Stimulated activated CD4-positive, alpha-beta T cell treated with anti-CD3 and anti-CD28 coated beads, Interleukin-2, amount 100 ng/mL, for 24 hours (primary cell): ENCODE data around the gene MARCHF10.

ENCODE experiments used
- DNase-seq, 2 donors: peaks; one replicate each; pipeline ENCODE4 v3.0.0-alpha.2; 2020

Gene MARCHF10

DNA sequence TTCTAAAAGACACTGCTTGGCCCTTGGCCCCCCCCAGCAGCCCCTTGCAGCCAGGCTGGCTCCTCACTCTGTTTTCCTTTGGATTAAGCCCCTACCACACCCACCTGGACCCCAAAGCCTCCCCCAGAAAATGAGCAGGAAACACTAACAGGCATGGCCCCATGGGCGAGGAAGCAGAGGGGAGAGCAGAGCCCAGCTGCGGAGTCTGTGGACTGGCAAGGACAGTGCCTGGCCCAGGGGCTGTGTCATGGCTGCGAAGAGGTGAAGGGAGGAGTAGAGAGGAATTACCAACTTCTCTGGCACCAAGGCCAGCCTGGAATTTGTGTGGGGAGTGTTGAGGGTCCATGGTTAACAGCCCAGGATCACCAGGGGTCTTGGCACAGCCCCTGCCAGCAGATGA, 133.3 kb downstream of the MARCHF10 start:
- no peak for DNase-seq

DNA sequence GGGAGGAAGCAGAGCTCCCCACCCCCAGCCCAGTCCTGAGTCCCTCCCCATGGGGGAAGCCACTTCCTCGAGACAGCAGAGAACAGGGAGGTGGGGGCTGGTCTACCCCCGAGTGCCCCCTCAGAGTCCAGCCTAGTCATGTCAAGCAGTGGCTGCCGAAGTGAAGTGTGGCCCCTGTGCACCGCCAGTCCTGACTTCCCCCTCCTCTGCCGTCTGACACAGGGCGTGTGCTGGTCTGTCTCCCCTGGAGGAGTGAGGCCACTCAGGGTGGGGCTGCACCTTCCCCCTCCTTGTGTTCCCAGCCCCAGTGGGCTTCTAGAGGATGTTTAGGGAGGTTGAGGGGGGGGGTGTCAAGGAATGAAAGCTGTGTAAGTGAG, 133.8 kb downstream of the MARCHF10 start:
- no peak for DNase-seq

DNA sequence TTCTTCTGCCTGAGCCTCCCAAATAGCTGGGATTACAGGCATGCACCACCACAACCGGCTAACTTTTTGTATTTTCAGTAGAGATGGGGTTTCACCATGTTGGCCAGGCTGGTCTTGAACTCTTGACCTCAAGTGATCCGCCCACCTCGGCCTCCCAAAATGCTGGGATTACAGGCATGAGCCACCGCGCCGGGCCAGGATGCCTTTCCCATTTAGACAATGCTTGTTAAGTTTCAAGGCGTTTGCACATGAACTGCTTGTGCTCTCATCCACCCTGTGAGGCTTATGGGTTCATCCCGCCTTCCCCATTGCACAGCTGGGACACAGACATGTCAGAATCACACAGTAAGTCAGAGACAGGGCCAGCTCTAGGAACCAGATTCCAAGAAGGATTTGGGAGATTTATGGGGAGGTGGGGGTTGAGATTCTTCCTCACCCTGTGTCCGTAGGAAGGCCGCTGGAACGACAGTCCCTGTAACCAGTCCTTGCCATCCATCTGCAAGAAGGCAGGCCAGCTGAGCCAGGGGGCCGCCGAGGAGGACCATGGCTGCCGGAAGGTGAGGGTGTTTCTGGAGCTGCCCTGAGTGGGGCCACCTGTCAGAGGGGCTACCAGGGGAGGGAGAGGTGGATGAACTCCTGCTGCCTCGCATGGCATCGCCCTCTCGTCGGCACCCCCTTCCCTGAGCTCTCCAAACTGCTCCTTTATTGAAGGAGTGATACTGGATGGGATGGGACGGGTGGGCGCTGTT, 134.3 kb downstream of the MARCHF10 start:
- no peak for DNase-seq

DNA sequence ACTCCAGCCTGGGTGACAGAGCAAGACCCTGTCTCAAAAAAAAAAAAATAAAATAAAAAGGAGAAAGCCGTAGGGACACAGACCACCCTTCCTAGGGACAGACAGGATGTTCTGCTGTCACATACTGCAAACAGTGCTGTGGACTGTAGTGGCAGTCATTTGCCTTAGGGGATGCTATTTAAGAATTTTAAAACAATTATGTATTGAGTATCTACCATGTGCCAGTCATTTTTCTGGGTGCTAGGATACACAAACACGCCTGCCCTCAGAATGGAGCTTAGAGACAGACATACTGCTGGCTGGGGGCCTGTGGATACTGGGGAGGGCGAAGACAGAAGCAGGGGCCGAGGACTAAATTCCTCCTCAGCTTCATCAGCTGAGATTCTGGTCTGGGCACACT, 135.2 kb downstream of the MARCHF10 start:
- no peak for DNase-seq

DNA sequence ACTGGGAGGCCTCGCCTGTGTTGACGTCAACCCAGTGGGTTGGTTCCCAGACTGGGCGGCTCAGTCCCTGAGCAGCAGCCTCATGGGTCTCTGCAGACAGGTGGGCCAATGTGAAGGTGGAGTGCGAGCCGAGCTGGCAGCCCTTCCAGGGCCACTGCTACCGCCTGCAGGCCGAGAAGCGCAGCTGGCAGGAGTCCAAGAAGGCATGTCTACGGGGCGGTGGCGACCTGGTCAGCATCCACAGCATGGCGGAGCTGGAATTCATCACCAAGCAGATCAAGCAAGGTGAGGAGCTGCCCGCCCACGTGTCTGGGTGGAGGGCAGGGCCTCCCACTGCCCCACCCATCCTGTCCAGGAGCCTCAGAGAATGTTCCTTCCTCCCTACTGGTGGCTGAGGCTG, 136.6 kb downstream of the MARCHF10 start:
- no peak for DNase-seq

DNA sequence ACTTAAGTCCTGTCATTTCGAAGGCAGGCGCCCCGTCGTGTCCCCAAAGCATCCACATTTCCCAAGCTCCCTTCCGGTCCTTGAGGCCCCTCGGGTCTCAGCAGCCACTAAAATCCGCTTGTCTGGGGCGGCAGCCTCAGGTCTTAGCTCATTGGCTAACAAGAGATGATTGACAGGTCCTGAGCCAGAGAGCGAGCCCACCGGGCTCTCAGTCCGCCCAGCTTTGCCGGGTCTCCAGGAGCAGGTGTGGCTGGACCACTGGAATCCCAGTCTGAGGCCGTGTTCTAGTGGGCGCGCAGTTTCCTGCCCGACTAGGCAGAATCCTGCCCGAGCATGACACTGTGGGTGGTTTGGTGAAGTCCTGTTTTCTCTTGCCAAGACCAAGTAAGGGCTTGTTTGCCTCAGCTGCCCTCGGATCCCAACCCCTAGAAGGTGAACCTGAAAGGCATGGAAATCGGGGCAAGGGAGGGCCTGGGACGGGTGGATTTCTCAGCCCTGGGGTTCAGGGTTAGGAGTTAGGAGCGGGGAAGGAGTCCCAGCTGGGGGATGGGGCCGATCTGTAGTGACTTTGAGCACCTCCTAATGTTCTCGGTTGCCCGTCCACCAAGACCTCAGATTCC, 137.8 kb downstream of the MARCHF10 start:
- DNase-seq, result no peak

DNA sequence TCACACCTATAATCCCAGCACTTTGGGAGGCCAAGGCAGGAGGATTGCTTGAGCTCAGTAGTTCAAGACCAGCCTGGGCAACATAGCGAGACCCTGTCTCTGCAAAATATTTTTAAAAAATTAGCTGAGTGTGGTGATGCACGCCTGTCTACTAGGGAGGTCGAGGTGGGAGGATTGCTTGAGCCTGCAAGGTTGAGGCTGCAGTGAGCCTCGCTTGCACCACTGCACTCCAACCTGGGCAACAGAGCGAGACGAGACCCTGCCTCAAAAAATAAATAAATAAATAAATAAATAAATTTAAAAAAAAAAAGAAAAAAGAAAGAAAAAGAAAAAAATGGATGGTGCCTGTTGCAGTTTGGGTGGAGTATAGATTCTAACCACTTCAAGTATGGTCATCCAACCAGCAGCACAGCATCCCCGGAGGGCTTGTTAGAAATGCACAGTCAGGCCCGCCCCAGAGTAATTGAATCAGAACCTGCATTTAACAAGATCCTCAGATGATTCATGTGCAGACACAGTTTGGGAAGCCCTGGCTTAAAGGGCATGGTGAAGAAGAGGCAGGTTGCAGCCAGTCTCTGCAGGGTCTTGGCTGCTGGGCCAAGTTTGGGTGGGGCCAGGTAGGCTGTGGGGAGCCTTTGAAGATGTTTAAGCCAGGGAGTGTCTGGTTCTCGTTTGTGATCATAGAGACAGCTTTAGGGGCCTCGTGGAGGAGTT, 139.9 kb downstream of the MARCHF10 start:
- DNase-seq, result no peak

DNA sequence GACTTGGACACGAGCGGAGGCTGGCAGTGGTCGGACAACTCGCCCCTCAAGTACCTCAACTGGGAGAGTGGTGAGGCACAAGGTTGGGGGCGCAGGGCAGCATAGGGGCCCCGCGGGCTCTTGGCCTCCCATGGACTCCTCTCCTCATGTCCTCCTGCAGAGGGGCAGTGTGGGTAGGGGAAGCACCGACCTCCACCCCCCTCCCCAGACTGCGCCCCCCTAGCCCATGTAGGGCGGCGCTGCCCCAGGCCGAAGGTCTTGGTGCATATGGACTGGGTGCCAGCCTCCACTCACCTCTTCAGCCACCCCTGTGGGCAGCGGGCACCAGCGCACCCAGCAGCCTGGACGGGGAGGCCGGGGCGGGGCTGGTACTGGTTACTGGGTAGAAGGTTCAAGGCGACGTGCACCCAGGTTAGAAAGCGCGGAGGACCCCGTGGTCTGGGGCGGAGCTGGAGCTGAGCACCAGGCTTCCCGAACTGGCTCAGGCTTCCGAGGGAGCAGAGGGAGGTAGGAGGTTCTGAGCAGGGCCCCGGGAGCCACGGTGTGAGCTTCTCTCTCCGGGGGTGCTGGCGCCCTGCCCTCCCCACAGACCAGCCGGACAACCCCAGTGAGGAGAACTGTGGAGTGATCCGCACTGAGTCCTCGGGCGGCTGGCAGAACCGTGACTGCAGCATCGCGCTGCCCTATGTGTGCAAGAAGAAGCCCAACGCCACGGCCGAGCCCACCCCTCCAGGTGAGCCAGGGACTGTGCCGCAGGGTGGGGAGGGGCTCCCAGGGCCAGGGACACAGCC, 141.1 kb downstream of the MARCHF10 start:
- DNase-seq, result no peak

DNA sequence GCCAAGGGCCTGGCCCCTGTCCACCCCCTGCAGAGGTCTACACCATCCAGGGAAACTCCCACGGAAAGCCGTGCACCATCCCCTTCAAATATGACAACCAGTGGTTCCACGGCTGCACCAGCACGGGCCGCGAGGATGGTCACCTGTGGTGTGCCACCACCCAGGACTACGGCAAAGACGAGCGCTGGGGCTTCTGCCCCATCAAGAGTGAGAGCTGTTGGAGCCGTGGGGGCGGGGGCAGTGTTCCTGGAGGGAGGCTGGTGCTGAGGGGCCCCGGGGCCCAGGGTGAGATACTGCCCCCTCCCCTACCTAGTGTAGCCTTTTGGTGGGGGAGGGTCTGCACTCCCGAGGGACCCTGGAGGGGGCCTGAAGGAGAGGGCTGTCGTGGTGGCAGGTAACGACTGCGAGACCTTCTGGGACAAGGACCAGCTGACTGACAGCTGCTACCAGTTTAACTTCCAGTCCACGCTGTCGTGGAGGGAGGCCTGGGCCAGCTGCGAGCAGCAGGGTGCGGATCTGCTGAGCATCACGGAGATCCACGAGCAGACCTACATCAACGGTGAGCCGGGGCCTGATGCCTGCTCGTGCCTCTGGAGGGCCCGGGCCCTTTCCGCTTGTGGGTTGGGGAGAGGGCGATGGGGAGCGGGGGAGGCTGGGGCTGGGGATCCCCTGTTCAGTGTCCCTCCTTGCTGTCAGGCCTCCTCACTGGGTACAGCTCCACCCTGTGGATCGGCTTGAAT, 141.9 kb downstream of the MARCHF10 start:
- no peak for DNase-seq

DNA sequence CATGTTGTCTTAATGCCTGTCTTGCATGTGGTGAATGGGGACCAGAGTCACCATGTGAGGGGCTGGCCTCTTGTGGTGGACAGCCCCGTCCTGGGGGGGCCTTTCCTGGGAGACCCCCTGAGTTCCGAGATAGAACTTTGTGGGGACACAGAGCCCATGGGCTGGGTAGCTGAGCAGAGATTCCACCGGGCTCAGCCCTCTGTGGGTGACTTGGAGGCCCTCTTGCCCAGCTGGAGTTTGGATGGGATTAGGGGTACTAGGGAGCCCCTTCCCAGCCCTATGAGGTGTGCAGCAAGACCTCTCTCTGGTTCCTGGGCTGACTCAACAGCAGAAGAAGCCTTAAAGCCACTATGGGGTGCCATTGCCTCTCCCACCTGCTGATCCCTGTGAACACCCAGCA, 142.5 kb downstream of the MARCHF10 start:
- DNase-seq, result no peak

DNA sequence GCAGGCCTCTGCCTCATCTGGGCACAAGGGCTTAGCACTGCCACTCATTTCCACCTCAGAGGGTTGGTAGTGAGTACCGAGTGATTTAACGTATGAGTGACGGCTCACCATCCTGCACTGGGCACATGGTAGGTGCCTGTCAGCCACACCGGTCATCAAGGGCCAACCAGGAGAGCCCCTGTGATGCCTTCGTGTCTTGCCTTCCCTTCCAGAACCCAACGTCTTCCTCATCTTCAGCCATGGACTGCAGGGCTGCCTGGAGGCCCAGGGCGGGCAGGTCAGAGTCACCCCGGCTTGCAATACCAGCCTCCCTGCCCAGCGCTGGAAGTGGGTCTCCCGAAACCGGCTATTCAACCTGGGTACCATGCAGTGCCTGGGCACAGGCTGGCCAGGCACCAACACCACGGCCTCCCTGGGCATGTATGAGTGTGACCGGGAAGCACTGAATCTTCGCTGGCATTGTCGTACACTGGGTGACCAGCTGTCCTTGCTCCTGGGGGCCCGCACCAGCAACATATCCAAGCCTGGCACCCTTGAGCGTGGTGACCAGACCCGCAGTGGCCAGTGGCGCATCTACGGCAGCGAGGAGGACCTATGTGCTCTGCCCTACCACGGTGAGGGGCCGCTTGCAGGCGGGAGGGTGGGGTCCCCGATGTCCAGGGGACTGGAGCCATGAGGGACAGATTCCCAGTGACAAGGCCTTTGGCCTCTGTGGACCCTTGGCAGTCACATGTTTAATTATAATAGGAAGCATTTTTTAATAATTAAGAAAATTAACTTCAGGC, 143.6 kb downstream of the MARCHF10 start:
- no peak for DNase-seq

DNA sequence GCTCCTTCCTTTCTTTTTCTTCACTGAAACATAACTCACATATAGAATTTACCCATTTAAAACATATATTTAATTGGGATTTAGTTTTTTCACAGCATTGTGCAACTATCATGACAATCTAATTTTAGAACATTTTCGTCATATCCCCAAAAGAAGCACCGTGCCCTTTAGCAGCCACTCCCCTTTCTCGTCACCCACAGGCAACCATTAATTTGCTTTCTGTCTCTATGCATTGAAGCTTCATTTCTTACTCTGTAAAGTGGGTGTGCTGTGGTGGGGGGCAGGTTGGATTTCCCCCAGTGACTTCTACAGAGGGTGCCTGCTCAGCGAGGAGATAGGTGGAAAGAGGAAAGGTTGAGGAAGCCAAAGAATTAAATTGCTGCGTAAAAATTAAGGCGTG, 144.8 kb downstream of the MARCHF10 start:
- no peak for DNase-seq

DNA sequence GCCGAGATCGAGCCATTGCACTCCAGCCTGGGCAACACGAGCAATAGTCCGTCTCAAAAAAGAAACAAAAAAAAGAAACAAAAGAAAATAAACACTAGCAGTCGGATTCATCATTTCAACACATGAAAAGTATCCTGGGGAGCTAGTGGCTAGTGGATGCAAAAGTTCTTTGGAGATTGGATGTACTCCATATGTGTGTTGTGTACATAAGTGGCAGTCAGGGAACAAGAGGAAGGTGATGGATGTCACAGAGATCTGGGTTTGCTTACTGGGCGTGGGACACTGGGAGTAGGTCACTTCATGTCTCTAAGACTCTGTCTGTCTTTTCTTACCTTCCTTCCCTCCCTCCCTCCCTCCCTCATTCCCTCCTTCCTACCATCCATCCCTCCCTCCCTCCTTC, 145.3 kb downstream of the MARCHF10 start:
- DNase-seq, result no peak

DNA sequence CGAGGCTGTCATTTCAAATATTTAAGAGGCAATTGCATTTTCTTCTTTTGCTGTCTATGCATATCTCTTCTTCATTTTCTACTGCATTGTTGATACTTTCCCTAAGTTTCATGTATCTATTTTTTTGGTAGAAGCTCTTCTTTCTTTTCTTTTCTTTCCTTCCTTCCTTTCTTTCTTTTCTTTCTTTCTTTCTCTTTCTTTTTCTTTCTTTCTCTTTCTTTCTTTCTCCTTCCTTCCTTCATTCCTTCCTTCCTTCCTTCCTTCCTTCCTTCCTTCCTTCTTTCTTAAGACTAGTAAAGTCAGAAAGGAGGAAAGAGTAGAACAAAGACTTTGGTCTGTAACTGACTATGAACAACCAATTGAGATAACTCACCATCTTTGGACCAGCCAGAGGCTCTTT, 146.8 kb downstream of the MARCHF10 start:
- DNase-seq, result no peak

DNA sequence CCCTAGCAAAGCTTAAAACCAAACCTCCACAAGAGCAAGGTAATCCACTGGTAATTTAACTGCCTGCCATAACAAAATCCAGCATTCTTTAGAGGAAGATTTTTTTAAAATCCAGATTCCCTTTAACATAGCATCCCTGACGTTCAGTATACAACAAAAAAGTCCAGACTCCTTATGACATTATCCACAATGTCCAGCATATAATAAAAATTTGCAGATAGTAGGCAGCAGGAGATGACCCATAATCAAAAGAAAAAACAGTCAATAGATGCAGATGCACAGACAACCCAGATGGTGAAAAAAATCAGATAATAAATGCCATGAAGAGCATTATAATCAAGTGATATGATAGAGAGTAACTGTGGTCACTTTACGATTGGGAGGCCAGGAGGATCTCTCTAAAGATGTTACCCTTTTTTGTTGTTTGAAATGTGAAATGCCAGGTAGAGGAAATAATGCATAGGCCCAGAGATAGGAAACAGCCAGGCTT, 147.4 kb downstream of the MARCHF10 start:
- no peak for DNase-seq

DNA sequence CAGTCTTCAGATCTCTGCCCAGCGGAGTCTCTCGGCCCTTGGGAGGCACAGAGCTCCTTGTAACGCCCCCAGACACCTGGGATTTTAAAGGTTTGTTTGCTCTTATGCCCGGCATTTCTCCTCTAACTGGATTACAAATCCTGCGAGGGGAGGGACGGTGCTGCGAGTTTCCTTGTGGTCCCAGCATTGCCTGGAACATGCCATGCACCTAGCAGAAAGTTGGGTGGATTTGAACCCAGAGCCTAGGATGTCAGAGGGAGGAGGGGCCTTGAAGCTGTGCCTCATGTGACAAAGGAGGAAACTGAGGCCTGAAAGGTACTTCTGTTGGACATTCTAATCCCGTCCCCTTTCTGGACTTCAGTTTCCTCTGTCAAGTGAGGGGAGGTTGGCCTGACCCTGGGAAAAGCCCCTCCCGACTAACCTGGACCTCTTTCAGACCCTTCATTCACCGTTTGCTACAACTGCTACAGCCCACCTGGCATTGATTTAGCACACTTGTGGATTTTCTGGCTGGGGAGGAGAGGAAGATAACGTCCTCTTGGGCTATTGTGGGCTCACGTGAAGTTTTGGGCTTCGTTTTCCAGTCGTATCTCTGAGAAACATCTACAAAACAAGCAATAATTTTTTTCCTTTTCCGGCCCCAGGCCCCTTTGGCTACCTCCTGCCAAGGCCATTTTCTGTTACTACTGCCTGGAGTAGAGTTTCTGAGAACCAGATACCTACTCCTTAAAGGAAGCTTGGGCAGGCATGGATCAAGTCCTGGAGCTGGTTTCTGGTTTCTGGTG, 149.8 kb downstream of the MARCHF10 start:
- no peak for DNase-seq

DNA sequence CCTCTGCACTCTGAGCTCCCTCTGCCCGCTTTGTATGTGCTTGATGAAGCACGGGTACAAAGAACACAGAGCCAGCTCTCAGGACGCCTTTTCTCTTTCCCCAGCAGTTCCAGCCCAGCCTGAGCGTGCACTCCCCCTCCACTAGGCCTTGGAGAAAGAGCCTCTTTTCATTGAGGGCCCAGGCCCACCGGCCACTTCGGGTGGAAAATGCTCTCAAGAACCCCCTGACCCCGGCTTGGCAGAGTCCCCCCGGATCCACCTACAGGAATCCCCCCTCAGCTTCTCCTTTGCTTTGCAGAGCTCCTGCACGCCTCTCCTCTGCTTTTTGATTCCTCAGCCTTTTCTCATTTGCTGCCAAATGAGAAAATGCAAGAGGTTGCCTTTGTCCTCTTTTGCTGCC, 150.4 kb downstream of the MARCHF10 start:
- DNase-seq, result no peak

DNA sequence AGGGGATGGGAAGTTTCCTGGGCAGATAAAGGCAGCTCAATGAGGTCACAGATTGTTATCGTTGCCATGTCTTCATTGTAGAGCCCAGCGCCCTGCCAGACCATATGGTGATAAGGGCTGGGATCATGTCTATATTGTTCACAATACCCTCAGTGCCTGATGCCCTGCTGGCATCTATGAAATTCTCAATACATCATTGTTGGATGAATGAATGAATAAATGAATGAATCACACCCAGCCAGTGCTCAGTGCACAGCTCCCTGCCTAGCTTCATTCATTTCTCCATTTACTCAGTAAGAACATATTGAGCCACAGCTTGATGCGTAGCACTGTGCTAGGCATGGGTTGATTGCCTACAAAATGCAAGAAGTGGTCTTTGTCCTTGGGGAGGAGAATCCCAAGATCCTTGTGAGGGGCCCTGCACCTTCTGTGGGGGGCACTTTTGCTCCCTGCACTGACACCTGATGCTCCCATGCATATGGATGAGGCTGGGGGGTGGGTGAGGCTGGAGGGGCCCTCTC, 150.9 kb downstream of the MARCHF10 start:
- DNase-seq, result no peak

DNA sequence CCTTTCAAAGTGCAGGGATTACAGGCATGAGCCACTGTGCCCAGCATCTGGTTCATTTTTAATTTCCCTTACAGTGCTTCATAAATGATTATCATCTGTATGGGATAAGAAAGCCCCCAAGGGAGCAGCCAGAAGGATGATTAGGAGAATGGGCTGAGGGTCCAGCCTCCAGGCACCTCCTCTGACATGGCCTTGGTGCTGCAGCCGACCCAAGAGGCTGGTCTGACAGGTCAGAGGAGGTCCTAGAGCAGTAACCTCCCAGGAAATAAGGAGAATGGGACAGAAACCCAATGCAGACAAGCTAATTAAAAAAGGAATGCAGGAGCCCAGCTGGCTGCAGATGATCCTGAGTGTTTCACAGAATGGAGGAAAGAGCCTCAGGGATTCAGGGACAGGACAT, 151.7 kb downstream of the MARCHF10 start:
- no peak for DNase-seq

DNA sequence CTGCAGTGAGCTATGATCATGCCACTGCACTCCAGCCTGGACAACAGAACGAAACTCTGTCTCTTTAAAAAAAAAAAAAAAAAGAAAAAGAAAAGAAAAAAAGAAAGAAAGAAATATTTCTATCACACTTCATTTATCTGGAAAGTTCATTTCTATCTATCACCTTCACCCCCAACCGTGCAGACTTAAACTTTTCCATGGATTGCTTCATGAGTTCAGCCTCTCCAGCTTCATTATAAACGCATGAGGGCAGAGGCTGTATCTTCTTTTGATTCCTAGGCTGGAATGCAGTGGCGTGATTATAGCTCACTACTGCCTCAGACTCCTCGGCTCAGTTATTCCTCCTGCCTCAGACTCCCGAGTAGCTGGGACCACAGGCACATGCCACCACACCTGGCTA, 152.5 kb downstream of the MARCHF10 start:
- DNase-seq, result no peak
